HepG2 (cell line): Measurements from ENCODE around the gene C4orf33. TPM values are rescaled to one million over a fixed set of nuclear protein-coding genes. Genes with fewer than 3 reads are reported as not detected.

ENCODE experiments used
- MLXIP ChIP-seq: sonication (generic); formaldehyde crosslinking; IDR thresholded peaks from 2 replicates; pipeline ENCODE4 v1.9.0; 2021; ENCODE audit warnings: missing genetic modification reagents, borderline replicate concordance
- polyA plus RNA-seq, 8 experiments: library from polyadenylated mRNA; depleted of rRNA in 3 of 8; stranded (reverse) in 7 of 8; unstranded in 1 of 8; fragments of >200 nt; fragmentation: Illumina TruSeq in 4 of 8; extraction: Trizol in 4 of 8; gene quantifications; 2 replicates each; pipeline versions ENCODE4 v1.2.1 to v1.2.3, GENCODE V29; 2011 to 2016; ENCODE audit warnings: low read depth in 4 of 8, missing spikeins in 1 of 8, mixed read lengths in 1 of 8; ENCODE audit not compliant: insufficient read depth in 1 of 8
- total RNA-seq, 5 experiments: library from RNA; depleted of rRNA; stranded (reverse); fragments of >200 nt; fragmentation: Illumina TruSeq; extraction: Trizol; gene quantifications; 2 replicates each; pipeline ENCODE4 v1.2.3, GENCODE V29; 2016; ENCODE audit warnings: low read depth in 1 of 5
- TF ChIP-seq, protein P1 (sequence below): sonication (generic); formaldehyde crosslinking; IDR thresholded peaks from one replicate; pipeline ENCODE4 v1.5.1; 2020; ENCODE audit warnings: mild to moderate bottlenecking, missing genetic modification reagents; ENCODE audit errors: not compliant biosample characterization
- TF ChIP-seq, protein P2 (sequence below), 2 experiments: fragments of 450-650 bp in 1 of 2; sonication (generic) in 1 of 2; formaldehyde crosslinking in 1 of 2; IDR thresholded peaks; 2 replicates each; pipeline versions ENCODE4 v1.6.1 to v1.8.0; 2016 to 2022; ENCODE audit warnings: antibody characterized with exemption in 1 of 2, mild to moderate bottlenecking in 1 of 2, missing genetic modification reagents in 1 of 2
- TF ChIP-seq, protein P3 (sequence below): IDR thresholded peaks from 2 replicates; pipeline ENCODE4 v1.6.1; 2016; ENCODE audit warnings: low read depth, control low read depth

The C4orf33 gene
- total and polyA plus RNA-seq, 2 of the 13 experiments (the other 11 are each of a cell fraction or from before 2014, with no cell fraction given) = 2.8 to 3.3 TPM

DNA sequence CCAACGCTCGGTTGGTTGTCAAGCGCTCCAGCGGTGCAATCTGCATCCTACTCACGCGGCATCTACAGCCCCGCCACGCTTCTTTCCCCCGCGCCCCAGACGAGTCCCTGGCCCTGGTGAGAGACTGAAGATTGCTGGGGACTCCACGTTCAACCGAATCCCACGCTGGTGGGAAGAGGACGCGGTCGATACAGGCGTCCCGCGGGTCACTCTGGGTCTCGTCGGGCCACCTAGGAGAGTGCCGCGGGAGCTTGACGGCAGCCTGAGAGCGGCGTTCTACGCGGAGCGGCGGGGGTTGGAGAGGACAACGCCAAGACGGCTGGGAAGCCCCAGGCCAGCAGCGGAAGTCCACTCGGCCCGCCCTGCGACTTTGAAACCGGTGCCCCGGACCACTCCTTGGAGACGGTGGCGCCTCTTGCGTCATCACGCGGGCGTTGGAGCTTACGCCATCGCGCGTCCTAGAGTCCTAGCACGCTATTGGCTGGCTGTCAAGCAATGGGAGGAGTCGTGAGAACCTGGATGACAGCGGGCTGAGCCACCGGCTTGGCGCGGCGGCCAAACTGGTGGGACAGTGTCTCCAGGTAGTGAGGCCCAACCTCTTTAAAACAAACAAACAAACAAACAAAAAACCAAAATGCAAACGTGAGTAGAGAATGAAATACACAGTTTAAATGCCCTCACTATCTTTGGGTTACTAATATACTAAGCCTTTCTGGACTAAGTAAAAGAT lies 2.6 kb upstream of the C4orf33 start, which contains the start of gene SCLT1 (continued):
- TF ChIP-seq, protein P1, sequence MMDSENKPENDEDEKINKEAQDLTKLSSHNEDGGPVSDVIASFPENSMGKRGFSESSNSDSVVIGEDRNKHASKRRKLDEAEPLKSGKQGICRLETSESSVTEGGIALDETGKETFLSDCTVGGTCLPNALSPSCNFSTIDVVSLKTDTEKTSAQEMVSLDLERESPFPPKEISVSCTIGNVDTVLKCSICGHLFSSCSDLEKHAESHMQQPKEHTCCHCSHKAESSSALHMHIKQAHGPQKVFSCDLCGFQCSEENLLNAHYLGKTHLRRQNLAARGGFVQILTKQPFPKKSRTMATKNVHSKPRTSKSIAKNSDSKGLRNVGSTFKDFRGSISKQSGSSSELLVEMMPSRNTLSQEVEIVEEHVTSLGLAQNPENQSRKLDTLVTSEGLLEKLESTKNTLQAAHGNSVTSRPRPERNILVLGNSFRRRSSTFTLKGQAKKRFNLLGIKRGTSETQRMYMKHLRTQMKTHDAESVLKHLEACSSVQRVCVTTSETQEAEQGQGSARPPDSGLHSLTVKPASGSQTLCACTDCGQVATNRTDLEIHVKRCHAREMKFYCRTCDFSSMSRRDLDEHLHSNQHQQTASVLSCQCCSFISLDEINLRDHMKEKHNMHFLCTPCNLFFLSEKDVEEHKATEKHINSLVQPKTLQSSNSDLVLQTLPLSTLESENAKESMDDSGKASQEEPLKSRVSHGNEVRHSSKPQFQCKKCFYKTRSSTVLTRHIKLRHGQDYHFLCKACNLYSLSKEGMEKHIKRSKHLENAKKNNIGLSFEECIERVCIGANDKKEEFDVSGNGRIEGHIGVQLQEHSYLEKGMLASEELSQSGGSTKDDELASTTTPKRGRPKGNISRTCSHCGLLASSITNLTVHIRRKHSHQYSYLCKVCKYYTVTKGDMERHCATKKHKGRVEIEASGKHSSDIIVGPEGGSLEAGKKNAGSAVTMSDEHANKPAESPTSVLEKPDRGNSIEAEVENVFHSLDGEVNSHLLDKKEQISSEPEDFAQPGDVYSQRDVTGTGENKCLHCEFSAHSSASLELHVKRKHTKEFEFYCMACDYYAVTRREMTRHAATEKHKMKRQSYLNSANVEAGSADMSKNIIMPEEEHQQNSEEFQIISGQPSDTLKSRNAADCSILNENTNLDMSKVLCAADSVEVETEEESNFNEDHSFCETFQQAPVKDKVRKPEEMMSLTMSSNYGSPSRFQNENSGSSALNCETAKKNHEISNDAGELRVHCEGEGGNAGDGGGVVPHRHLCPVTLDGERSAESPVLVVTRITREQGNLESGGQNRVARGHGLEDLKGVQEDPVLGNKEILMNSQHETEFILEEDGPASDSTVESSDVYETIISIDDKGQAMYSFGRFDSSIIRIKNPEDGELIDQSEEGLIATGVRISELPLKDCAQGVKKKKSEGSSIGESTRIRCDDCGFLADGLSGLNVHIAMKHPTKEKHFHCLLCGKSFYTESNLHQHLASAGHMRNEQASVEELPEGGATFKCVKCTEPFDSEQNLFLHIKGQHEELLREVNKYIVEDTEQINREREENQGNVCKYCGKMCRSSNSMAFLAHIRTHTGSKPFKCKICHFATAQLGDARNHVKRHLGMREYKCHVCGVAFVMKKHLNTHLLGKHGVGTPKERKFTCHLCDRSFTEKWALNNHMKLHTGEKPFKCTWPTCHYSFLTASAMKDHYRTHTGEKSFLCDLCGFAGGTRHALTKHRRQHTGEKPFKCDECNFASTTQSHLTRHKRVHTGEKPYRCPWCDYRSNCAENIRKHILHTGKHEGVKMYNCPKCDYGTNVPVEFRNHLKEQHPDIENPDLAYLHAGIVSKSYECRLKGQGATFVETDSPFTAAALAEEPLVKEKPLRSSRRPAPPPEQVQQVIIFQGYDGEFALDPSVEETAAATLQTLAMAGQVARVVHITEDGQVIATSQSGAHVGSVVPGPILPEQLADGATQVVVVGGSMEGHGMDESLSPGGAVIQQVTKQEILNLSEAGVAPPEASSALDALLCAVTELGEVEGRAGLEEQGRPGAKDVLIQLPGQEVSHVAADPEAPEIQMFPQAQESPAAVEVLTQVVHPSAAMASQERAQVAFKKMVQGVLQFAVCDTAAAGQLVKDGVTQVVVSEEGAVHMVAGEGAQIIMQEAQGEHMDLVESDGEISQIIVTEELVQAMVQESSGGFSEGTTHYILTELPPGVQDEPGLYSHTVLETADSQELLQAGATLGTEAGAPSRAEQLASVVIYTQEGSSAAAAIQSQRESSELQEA = peak; percentile 70
- TF ChIP-seq, protein P2, sequence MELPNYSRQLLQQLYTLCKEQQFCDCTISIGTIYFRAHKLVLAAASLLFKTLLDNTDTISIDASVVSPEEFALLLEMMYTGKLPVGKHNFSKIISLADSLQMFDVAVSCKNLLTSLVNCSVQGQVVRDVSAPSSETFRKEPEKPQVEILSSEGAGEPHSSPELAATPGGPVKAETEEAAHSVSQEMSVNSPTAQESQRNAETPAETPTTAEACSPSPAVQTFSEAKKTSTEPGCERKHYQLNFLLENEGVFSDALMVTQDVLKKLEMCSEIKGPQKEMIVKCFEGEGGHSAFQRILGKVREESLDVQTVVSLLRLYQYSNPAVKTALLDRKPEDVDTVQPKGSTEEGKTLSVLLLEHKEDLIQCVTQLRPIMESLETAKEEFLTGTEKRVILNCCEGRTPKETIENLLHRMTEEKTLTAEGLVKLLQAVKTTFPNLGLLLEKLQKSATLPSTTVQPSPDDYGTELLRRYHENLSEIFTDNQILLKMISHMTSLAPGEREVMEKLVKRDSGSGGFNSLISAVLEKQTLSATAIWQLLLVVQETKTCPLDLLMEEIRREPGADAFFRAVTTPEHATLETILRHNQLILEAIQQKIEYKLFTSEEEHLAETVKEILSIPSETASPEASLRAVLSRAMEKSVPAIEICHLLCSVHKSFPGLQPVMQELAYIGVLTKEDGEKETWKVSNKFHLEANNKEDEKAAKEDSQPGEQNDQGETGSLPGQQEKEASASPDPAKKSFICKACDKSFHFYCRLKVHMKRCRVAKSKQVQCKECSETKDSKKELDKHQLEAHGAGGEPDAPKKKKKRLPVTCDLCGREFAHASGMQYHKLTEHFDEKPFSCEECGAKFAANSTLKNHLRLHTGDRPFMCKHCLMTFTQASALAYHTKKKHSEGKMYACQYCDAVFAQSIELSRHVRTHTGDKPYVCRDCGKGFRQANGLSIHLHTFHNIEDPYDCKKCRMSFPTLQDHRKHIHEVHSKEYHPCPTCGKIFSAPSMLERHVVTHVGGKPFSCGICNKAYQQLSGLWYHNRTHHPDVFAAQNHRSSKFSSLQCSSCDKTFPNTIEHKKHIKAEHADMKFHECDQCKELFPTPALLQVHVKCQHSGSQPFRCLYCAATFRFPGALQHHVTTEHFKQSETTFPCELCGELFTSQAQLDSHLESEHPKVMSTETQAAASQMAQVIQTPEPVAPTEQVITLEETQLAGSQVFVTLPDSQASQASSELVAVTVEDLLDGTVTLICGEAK (IDR thresholded peaks at IDR 0.05) = no peak
- TF ChIP-seq, protein P2 (CRISPR knock-in tag; IDR thresholded peaks at IDR 0.05) = peak; percentile 54; the same call in 1 of the 2 replicates
- peak; percentile 59; the same call in 1 of the 2 replicates for TF ChIP-seq MLXIP (CRISPR knock-in tag)
- TF ChIP-seq, protein P3, sequence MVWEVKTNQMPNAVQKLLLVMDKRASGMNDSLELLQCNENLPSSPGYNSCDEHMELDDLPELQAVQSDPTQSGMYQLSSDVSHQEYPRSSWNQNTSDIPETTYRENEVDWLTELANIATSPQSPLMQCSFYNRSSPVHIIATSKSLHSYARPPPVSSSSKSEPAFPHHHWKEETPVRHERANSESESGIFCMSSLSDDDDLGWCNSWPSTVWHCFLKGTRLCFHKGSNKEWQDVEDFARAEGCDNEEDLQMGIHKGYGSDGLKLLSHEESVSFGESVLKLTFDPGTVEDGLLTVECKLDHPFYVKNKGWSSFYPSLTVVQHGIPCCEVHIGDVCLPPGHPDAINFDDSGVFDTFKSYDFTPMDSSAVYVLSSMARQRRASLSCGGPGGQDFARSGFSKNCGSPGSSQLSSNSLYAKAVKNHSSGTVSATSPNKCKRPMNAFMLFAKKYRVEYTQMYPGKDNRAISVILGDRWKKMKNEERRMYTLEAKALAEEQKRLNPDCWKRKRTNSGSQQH (CRISPR knock-in tag) = no peak
